ENCODE data around the gene CD69. TPM values are rescaled to one million over a fixed set of nuclear protein-coding genes. Genes with fewer than 3 reads are reported as not detected.

CD69 gene
- total and polyA plus RNA-seq, 2 donors (not counting 1 experiment from before 2014, with no cell fraction given), result 45.1 to 997 TPM

DNA sequence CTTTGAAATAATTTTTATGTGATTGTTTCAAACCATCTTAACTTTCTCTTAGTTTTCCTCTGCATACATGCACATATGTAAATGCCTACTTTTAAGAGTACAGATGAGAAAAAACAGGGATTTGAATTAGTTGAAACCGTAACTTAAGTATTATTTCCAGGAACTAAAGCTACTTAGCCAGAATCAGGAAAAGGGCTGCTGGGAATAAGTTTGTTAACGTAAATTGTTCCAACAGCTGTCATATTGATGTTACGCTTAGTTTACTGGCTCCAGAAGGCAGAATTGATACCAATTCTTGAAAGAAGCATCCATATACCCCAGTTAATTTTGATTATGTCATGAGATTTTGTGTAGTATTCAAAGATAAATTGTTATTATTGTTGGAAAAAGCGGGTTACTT is 48.6 kb upstream of the CD69 start:
- ChIA-PET CTCF (interaction anchor here (1.1 to 13.7 kb wide), 3 partner anchors 10 to 100 kb away, joined by 3 to 118 read pairs (median 28); no protein-coding TSS in a partner anchor), POLR2A (no interaction called here)
- peaks cover 21% of the 10 kb centered on the region for H3K27me3 Mint-ChIP-seq
- H4K20me1 ChIP-seq (ENCODE audit: control insufficient read depth, insufficient read depth, low read length, poor library complexity, severe bottlenecking), result no peaks in the 10 kb centered on the region
- no CpG with 5 or more reads among the region's 4 CpGs for WGBS (ENCODE audit: insufficient coverage)
- peaks cover 21% of the 10 kb centered on the region for H3K4me1 Mint-ChIP-seq
- H3K27me3 ChIP-seq (replicated peaks in 1 of 4; ENCODE audit: control extremely low read depth in 1 of 4, control insufficient read depth in 3 of 4, insufficient read depth in 4 of 4, low read length in 3 of 4), result peaks cover 0 to 6% (median 2%) of the 10 kb centered on the region in 4 experiments
- DNase-seq (no peak), ATAC-seq (ENCODE audit: low read depth) (no peak)
- peaks cover 10 to 23% of the 10 kb centered on the region in 2 donors for H3K4me1 ChIP-seq (ENCODE audit: control insufficient read depth in 2 of 2, insufficient read depth in 2 of 2, low read length in 2 of 2)
- no peak overlapping the region for H2AFZ ChIP-seq (ENCODE audit: insufficient read depth, low read depth, low read length, poor library complexity, severe bottlenecking)
- no peaks in the 10 kb centered on the region for H3K79me2 ChIP-seq (ENCODE audit: control insufficient read depth, insufficient read depth, low read length)
- no peak overlapping the region for H3K27ac Mint-ChIP-seq
- no peak overlapping the region for H3K4me2 ChIP-seq (replicated peaks; ENCODE audit: low read depth, low read length, poor library complexity, severe bottlenecking)
- no peaks in the 10 kb centered on the region for H3K36me3 ChIP-seq (replicated peaks in 1 of 2; ENCODE audit: control extremely low read depth in 1 of 2, control insufficient read depth in 1 of 2, extremely low read depth in 1 of 2, insufficient read depth in 2 of 2, low read length in 1 of 2)
- H3K9me3 Mint-ChIP-seq (ENCODE audit: insufficient read depth), result no peaks in the 10 kb centered on the region
- no peak overlapping the region for H3K9ac ChIP-seq (ENCODE audit: low read length)
- TF ChIP-seq EZH2 (IDR thresholded peaks at IDR 0.05; ENCODE audit: borderline replicate concordance, insufficient read depth, low read depth, low read length, poor library complexity, severe bottlenecking), result no peak
- TF ChIP-seq, protein P1, sequence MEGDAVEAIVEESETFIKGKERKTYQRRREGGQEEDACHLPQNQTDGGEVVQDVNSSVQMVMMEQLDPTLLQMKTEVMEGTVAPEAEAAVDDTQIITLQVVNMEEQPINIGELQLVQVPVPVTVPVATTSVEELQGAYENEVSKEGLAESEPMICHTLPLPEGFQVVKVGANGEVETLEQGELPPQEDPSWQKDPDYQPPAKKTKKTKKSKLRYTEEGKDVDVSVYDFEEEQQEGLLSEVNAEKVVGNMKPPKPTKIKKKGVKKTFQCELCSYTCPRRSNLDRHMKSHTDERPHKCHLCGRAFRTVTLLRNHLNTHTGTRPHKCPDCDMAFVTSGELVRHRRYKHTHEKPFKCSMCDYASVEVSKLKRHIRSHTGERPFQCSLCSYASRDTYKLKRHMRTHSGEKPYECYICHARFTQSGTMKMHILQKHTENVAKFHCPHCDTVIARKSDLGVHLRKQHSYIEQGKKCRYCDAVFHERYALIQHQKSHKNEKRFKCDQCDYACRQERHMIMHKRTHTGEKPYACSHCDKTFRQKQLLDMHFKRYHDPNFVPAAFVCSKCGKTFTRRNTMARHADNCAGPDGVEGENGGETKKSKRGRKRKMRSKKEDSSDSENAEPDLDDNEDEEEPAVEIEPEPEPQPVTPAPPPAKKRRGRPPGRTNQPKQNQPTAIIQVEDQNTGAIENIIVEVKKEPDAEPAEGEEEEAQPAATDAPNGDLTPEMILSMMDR (IDR thresholded peaks at IDR 0.05), result no peak
- intact Hi-C loops (cut with micrococcal nuclease), result no loop called here
- no peak overlapping the region for H3K4me3 Mint-ChIP-seq
- no peaks in the 10 kb centered on the region for H3K9me3 ChIP-seq (ENCODE audit: control extremely low read depth in 1 of 3, control insufficient read depth in 2 of 3, insufficient read depth in 1 of 3, low read length in 2 of 3)
- no peak overlapping the region for H3K27ac ChIP-seq (ENCODE audit: low read length in 2 of 2)
- no peak overlapping the region for H3K4me3 ChIP-seq (ENCODE audit: control extremely low read depth in 1 of 5, extremely low read depth in 1 of 5, insufficient read depth in 1 of 5, low read depth in 2 of 5, low read length in 4 of 5)

DNA sequence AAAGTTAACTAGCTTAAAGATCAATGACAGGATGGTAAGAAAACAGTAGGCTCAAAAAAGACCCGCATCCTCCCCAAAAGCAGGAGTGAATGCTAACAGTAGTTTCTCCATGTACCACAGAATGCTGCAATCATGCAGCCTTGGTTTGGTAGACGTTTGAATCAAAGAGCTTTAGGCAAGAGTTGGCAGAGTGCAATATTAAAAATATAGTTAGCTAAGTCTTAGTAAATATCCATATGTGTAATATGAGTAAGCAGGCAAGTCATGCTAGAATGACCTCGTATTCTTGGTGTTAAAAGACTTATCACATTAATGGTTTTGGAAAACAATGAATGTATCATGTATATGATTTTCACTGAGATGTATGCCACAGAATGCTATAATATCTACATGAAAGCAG is 47.8 kb upstream of the CD69 start:
- intact Hi-C loops (cut with micrococcal nuclease), result no loop called here
- peaks cover 9 to 17% of the 10 kb centered on the region in 2 donors for H3K4me1 ChIP-seq (ENCODE audit: control insufficient read depth in 2 of 2, insufficient read depth in 2 of 2, low read length in 2 of 2)
- TF ChIP-seq, protein P1 (IDR thresholded peaks at IDR 0.05), result no peak
- TF ChIP-seq EZH2 (IDR thresholded peaks at IDR 0.05; ENCODE audit: borderline replicate concordance, insufficient read depth, low read depth, low read length, poor library complexity, severe bottlenecking), result no peak
- no peak overlapping the region for H3K9ac ChIP-seq (ENCODE audit: low read length)
- H4K20me1 ChIP-seq (ENCODE audit: control insufficient read depth, insufficient read depth, low read length, poor library complexity, severe bottlenecking), result no peaks in the 10 kb centered on the region
- no peak overlapping the region for H3K4me3 ChIP-seq (ENCODE audit: control extremely low read depth in 1 of 5, extremely low read depth in 1 of 5, insufficient read depth in 1 of 5, low read depth in 2 of 5, low read length in 4 of 5)
- ATAC-seq (ENCODE audit: low read depth), result no peak
- WGBS (ENCODE audit: insufficient coverage), result no CpG with 5 or more reads among the region's 3 CpGs
- H3K4me2 ChIP-seq (replicated peaks; ENCODE audit: low read depth, low read length, poor library complexity, severe bottlenecking), result no peak overlapping the region
- no peak for DNase-seq
- no peak overlapping the region for H3K27ac ChIP-seq (ENCODE audit: low read length in 2 of 2)
- H2AFZ ChIP-seq (ENCODE audit: insufficient read depth, low read depth, low read length, poor library complexity, severe bottlenecking), result no peak overlapping the region
- Mint-ChIP-seq H3K4me3 (no peak overlapping the region), H3K9me3 (ENCODE audit: insufficient read depth) (no peaks in the 10 kb centered on the region), H3K27me3 (peaks cover 17% of the 10 kb centered on the region), H3K4me1 (peaks cover 13% of the 10 kb centered on the region), H3K27ac (no peak overlapping the region)
- peaks cover 0 to 6% (median 2%) of the 10 kb centered on the region in 4 experiments for H3K27me3 ChIP-seq (replicated peaks in 1 of 4; ENCODE audit: control extremely low read depth in 1 of 4, control insufficient read depth in 3 of 4, insufficient read depth in 4 of 4, low read length in 3 of 4)
- no peaks in the 10 kb centered on the region for H3K36me3 ChIP-seq (replicated peaks in 1 of 2; ENCODE audit: control extremely low read depth in 1 of 2, control insufficient read depth in 1 of 2, extremely low read depth in 1 of 2, insufficient read depth in 2 of 2, low read length in 1 of 2)
- H3K9me3 ChIP-seq (ENCODE audit: control extremely low read depth in 1 of 3, control insufficient read depth in 2 of 3, insufficient read depth in 1 of 3, low read length in 2 of 3), result no peaks in the 10 kb centered on the region
- CTCF ChIA-PET, result interaction anchor here (1.0 to 13.7 kb wide), 4 partner anchors 9 to 98 kb away, joined by 3 to 118 read pairs (median 16); no protein-coding TSS in a partner anchor
- POLR2A ChIA-PET, result no interaction called here
- no peaks in the 10 kb centered on the region for H3K79me2 ChIP-seq (ENCODE audit: control insufficient read depth, insufficient read depth, low read length)
